ENCODE measurements around the gene ANO7.

Gene ANO7

DNA sequence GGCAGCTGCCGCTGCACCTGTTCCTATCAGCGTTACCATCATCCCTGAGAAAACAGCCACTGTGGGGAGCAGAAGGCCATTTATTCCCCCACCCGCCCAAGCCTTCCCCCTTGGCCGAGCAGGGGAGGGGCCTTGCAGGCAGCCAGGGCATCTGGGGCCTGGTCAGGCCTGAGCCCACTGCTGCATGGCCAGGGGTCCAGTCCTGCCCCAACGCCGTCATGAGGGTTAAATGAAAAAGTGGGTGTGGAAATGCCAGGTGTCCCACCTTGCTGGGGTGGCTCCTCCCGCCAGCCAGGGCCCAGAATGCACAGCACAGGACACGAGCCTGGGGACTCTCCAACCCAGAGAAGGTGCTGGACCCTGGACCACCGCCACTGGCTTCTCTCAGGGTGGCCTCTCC lies 14.2 kb downstream of the ANO7 start:
- Histone ChIP-seq H3K9me3 (ENCODE audit: control insufficient read depth in 1 of 2, low read length in 2 of 2) (no peaks in the 10 kb centered on the region), H3K4me1 (ENCODE audit: control insufficient read depth in 1 of 2, insufficient read depth in 2 of 2, low read length in 2 of 2) (no peaks in the 10 kb centered on the region), H3K4me3 (ENCODE audit: low read depth in 1 of 2, low read length in 2 of 2) (no peak overlapping the region), H3K27ac (ENCODE audit: low read length) (no peak overlapping the region), H3K27me3 (ENCODE audit: low read depth, low read length) (no peaks in the 10 kb centered on the region), H3K36me3 (ENCODE audit: control insufficient read depth in 1 of 2, insufficient read depth in 2 of 2, low read length in 2 of 2) (no peaks in the 10 kb centered on the region)

DNA sequence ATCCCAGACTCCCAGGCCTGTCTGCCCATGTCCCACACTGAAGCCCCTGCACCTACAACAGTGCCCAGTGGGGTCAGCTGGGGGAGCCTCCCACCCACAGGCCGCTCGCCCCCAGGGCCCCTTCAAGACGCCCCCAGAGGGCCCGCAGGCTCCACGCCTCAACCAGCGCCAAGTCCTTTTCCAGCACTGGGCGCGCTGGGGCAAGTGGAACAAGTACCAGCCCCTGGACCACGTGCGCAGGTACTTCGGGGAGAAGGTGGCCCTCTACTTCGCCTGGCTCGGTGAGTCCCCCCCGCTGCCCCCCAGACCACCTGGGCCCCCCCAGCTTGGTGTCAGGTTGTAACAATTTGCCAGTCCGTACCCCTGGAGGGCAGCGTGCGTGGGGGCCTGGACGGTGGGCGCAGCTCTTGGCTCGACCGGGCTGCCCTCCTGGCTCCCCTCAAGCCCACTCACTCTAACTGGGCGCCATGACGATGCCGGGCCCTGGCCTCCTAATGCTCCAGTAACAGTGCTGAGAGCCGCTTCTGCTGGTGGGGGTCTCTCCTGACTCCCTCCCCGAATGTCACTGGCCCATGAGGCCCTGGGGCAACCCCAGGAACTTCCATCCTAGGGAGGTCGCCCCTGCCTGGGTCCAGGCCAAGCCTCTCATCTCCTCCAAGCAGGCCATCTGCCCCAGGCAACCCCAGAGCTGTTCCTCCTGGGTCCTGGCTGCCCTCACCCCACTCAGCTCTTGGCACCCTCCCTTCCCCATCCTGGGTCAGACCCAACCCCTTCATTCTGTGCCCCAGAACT lies 14.9 kb downstream of the ANO7 start:
- H3K27ac ChIP-seq (ENCODE audit: low read length), result no peak overlapping the region
- H3K9me3 ChIP-seq (ENCODE audit: control insufficient read depth in 1 of 2, low read length in 2 of 2), result no peaks in the 10 kb centered on the region
- no peaks in the 10 kb centered on the region for H3K27me3 ChIP-seq (ENCODE audit: low read depth, low read length)
- H3K4me3 ChIP-seq (ENCODE audit: low read depth in 1 of 2, low read length in 2 of 2), result no peak overlapping the region
- no peaks in the 10 kb centered on the region for H3K4me1 ChIP-seq (ENCODE audit: control insufficient read depth in 1 of 2, insufficient read depth in 2 of 2, low read length in 2 of 2)
- no peaks in the 10 kb centered on the region for H3K36me3 ChIP-seq (ENCODE audit: control insufficient read depth in 1 of 2, insufficient read depth in 2 of 2, low read length in 2 of 2)

DNA sequence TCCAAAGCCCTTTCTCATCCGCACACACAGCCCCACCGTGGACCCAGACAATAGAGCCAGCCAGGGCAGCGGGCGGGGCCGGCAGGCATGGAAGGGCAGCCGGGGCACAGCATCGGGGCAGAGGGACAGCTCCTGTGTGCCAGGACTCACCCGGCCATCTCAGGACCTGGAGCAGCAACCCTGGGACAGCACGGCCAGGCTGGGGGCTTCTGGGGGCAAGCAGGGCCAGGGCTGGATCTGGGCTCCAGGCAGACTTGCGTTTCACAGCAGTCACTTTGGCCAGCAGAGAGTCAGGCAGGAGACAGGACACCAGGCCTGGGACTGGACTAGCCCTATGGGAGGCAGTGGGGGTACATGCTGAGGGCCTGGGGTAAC lies 15.5 kb downstream of the ANO7 start:
- no peak overlapping the region for H3K27ac ChIP-seq (ENCODE audit: low read length)

DNA sequence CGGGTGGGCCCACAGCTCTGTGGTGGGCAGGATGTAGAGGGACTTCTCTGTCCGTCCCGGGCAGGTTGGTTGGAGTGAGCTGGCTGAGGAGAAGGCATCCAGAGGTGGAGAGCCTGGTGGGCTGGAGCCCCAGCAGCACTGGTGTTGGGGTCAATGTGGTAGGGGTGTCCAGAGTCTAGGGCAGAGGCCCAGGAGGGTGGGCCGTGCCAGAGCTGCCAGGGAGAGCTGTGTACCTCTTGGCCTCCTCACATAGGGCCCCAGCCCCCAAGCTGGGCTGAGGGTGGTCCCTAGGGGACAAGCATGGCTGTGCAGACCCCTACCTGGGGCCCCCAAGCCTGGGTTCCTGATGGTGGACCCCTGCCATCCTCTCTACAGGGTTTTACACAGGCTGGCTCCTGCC lies 16.0 kb downstream of the ANO7 start:
- H3K27me3 ChIP-seq (ENCODE audit: low read depth, low read length), result no peaks in the 10 kb centered on the region

More for the DNA sequence above, 15.5 kb downstream of the ANO7 start:
- H3K4me3 ChIP-seq (ENCODE audit: low read depth in 1 of 2, low read length in 2 of 2), result no peak overlapping the region
- H3K36me3 ChIP-seq (ENCODE audit: control insufficient read depth in 1 of 2, insufficient read depth in 2 of 2, low read length in 2 of 2), result no peaks in the 10 kb centered on the region
- no peaks in the 10 kb centered on the region for H3K4me1 ChIP-seq (ENCODE audit: control insufficient read depth in 1 of 2, insufficient read depth in 2 of 2, low read length in 2 of 2)
- H3K9me3 ChIP-seq (ENCODE audit: control insufficient read depth in 1 of 2, low read length in 2 of 2), result no peaks in the 10 kb centered on the region
- H3K27me3 ChIP-seq (ENCODE audit: low read depth, low read length), result no peaks in the 10 kb centered on the region

DNA sequence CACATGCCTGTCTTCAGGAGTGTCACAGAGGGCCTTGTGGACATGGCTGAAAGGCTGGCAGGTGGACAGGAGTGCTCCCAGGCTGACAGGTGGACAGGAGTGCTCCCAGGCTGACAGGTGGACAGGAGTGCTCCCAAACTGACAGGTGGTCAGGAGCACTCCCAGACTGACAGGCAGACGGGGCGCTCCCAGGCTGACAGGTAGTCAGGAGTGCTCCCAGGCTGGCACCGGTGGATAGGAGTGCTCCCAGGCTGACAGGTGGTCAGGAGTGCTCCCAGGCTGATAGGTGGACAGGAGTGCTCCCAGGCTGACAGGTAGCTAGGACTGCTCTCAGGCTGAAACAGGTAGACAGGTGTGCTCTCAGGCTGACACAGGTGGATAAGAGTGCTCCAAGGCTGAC lies 16.6 kb downstream of the ANO7 start:
- Histone ChIP-seq H3K36me3 (ENCODE audit: control insufficient read depth in 1 of 2, insufficient read depth in 2 of 2, low read length in 2 of 2) (no peaks in the 10 kb centered on the region), H3K4me1 (ENCODE audit: control insufficient read depth in 1 of 2, insufficient read depth in 2 of 2, low read length in 2 of 2) (no peaks in the 10 kb centered on the region), H3K27me3 (ENCODE audit: low read depth, low read length) (no peaks in the 10 kb centered on the region), H3K9me3 (ENCODE audit: control insufficient read depth in 1 of 2, low read length in 2 of 2) (no peaks in the 10 kb centered on the region), H3K27ac (ENCODE audit: low read length) (no peak overlapping the region), H3K4me3 (ENCODE audit: low read depth in 1 of 2, low read length in 2 of 2) (no peak overlapping the region)

More for the DNA sequence above, 16.0 kb downstream of the ANO7 start:
- Histone ChIP-seq H3K4me1 (ENCODE audit: control insufficient read depth in 1 of 2, insufficient read depth in 2 of 2, low read length in 2 of 2) (no peaks in the 10 kb centered on the region), H3K36me3 (ENCODE audit: control insufficient read depth in 1 of 2, insufficient read depth in 2 of 2, low read length in 2 of 2) (no peaks in the 10 kb centered on the region), H3K9me3 (ENCODE audit: control insufficient read depth in 1 of 2, low read length in 2 of 2) (no peaks in the 10 kb centered on the region), H3K4me3 (ENCODE audit: low read depth in 1 of 2, low read length in 2 of 2) (no peak overlapping the region), H3K27ac (ENCODE audit: low read length) (no peak overlapping the region)

DNA sequence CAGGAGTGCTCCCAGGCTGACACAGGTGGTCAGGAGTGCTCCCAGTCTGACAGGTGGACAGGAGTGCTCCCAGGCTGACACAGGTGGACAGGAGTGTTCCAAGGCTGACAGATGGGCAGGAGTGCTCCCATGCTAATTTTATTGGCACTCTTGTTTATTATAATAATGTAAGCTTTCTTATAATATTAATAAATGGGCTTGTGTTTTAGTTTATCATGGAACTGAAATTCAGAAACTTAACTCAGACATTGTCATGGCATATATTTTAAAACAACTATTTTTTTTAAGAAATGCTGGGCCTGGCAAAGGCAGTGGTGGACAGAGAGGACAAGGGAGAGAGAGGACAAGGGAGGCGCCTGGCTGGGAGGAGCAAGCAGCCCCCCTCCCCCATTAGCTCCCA lies 18.7 kb downstream of the ANO7 start:
- Histone ChIP-seq H3K9me3 (ENCODE audit: control insufficient read depth in 1 of 2, low read length in 2 of 2) (no peaks in the 10 kb centered on the region), H3K4me1 (ENCODE audit: control insufficient read depth in 1 of 2, insufficient read depth in 2 of 2, low read length in 2 of 2) (no peaks in the 10 kb centered on the region), H3K36me3 (ENCODE audit: control insufficient read depth in 1 of 2, insufficient read depth in 2 of 2, low read length in 2 of 2) (no peaks in the 10 kb centered on the region), H3K27ac (ENCODE audit: low read length) (no peak overlapping the region), H3K4me3 (ENCODE audit: low read depth in 1 of 2, low read length in 2 of 2) (no peak overlapping the region), H3K27me3 (ENCODE audit: low read depth, low read length) (no peaks in the 10 kb centered on the region)

DNA sequence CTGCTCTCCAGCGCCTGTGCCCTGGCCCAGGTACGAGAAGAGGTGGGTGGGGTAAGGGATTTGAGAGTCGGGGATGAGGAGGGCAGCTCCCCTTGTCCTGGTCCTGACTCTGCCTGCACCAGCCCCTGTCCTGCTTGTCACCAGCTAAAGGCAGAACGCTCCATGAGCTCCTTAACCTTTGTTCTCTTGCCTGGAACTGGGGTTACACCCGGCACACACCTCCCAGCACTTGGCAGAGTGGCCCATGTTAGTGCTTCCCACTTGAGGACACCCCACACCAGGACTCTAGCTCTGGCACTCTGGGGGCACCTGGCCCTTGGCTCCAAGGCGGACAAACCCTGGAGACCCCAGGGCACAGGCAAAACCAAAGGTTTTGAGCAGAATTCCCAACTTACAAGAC lies 19.2 kb downstream of the ANO7 start:
- H3K4me1 ChIP-seq (ENCODE audit: control insufficient read depth in 1 of 2, insufficient read depth in 2 of 2, low read length in 2 of 2), result no peaks in the 10 kb centered on the region
- no peaks in the 10 kb centered on the region for H3K36me3 ChIP-seq (ENCODE audit: control insufficient read depth in 1 of 2, insufficient read depth in 2 of 2, low read length in 2 of 2)
- H3K27ac ChIP-seq (ENCODE audit: low read length), result no peak overlapping the region
- no peak overlapping the region for H3K4me3 ChIP-seq (ENCODE audit: low read depth in 1 of 2, low read length in 2 of 2)
- H3K27me3 ChIP-seq (ENCODE audit: low read depth, low read length), result no peaks in the 10 kb centered on the region
- H3K9me3 ChIP-seq (ENCODE audit: control insufficient read depth in 1 of 2, low read length in 2 of 2), result no peaks in the 10 kb centered on the region

DNA sequence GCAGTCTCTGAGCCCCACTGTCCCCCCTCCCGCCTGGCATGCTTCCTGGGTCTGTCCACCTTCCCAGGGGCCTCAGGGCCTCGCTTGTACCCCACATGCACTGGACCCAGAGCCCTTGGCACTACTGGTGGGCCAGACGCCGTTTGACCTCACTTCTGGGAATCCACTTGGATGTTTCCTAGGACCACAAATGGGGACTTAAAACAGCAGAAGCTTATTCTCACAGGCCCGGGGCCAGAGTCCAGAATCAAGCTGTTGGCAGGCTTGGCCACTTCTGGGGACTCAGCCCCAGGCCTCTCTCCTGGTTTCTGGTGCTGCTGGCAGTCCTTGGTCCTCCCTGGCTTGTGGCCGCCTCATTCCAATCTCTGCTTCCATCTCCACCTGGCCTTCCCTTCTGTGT lies 19.6 kb downstream of the ANO7 start:
- H3K36me3 ChIP-seq (ENCODE audit: control insufficient read depth in 1 of 2, insufficient read depth in 2 of 2, low read length in 2 of 2), result no peaks in the 10 kb centered on the region
- no peak overlapping the region for H3K4me3 ChIP-seq (ENCODE audit: low read depth in 1 of 2, low read length in 2 of 2)
- H3K4me1 ChIP-seq (ENCODE audit: control insufficient read depth in 1 of 2, insufficient read depth in 2 of 2, low read length in 2 of 2), result no peaks in the 10 kb centered on the region
- H3K27ac ChIP-seq (ENCODE audit: low read length), result no peak overlapping the region
- no peaks in the 10 kb centered on the region for H3K9me3 ChIP-seq (ENCODE audit: control insufficient read depth in 1 of 2, low read length in 2 of 2)
- H3K27me3 ChIP-seq (ENCODE audit: low read depth, low read length), result no peaks in the 10 kb centered on the region

DNA sequence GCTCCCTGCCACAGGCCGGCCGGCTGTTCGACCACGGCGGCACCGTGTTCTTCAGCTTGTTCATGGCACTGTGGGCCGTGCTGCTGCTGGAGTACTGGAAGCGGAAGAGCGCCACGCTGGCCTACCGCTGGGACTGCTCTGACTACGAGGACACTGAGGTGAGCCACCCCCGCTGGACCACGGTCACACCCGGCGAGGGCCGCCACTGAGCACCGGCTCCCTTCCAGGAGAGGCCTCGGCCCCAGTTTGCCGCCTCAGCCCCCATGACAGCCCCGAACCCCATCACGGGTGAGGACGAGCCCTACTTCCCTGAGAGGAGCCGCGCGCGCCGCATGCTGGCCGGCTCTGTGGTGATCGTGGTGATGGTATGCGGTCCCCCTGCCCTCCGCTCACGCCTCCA lies 20.8 kb downstream of the ANO7 start:
- H3K4me3 ChIP-seq (ENCODE audit: low read depth in 1 of 2, low read length in 2 of 2), result no peak overlapping the region
- no peak overlapping the region for H3K27ac ChIP-seq (ENCODE audit: low read length)
- H3K9me3 ChIP-seq (ENCODE audit: control insufficient read depth in 1 of 2, low read length in 2 of 2), result no peaks in the 10 kb centered on the region
- no peaks in the 10 kb centered on the region for H3K36me3 ChIP-seq (ENCODE audit: control insufficient read depth in 1 of 2, insufficient read depth in 2 of 2, low read length in 2 of 2)
- H3K27me3 ChIP-seq (ENCODE audit: low read depth, low read length), result no peaks in the 10 kb centered on the region
- no peaks in the 10 kb centered on the region for H3K4me1 ChIP-seq (ENCODE audit: control insufficient read depth in 1 of 2, insufficient read depth in 2 of 2, low read length in 2 of 2)

DNA sequence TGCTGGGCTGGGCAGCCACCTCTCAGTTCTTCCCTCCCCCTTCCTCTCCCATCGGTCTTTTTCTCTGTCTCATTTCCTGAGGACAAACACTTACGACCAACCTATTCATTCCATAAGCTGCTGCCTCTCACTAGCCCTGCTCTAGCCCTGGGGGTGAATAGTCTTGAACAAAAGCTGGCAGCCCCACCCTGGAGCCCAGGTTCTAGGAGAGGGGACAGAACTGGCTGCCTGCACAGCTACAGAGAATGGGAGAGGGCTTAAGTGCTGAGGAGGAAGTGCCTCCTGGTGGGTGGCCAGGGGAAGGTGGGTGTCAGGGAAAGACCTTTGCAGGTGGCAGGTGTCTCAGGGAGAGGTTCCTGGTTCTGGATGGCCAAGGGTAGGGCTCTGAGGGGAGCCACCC lies 22.8 kb downstream of the ANO7 start:
- no peaks in the 10 kb centered on the region for H3K36me3 ChIP-seq (ENCODE audit: control insufficient read depth in 1 of 2, insufficient read depth in 2 of 2, low read length in 2 of 2)
- no peak overlapping the region for H3K27ac ChIP-seq (ENCODE audit: low read length)
- H3K9me3 ChIP-seq (ENCODE audit: control insufficient read depth in 1 of 2, low read length in 2 of 2), result no peaks in the 10 kb centered on the region
- H3K4me3 ChIP-seq (ENCODE audit: low read depth in 1 of 2, low read length in 2 of 2), result no peak overlapping the region
- no peaks in the 10 kb centered on the region for H3K4me1 ChIP-seq (ENCODE audit: control insufficient read depth in 1 of 2, insufficient read depth in 2 of 2, low read length in 2 of 2)
- no peaks in the 10 kb centered on the region for H3K27me3 ChIP-seq (ENCODE audit: low read depth, low read length)

DNA sequence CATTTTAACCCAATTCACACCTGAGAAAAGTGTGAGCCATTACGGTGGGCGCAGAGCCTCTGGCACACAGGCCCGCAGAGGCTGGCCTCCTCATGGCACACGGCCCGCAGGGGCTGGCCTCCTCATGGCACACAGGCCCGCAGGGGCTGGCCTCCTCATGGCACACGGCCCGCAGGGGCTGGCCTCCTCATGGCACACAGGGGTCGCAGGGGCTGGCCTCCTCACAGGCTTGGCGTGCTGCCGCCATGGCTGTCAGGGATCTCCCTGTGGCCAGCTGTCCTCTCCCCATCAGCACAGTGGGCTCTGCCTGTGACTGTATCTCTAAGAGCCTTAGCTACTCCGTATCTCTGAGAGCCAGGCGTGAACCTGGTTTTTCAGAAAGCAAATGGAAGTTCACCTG lies 24.6 kb downstream of the ANO7 start:
- Histone ChIP-seq H3K4me1 (ENCODE audit: control insufficient read depth in 1 of 2, insufficient read depth in 2 of 2, low read length in 2 of 2) (no peaks in the 10 kb centered on the region), H3K36me3 (ENCODE audit: control insufficient read depth in 1 of 2, insufficient read depth in 2 of 2, low read length in 2 of 2) (no peaks in the 10 kb centered on the region), H3K4me3 (ENCODE audit: low read depth in 1 of 2, low read length in 2 of 2) (no peak overlapping the region), H3K9me3 (ENCODE audit: control insufficient read depth in 1 of 2, low read length in 2 of 2) (no peaks in the 10 kb centered on the region), H3K27me3 (ENCODE audit: low read depth, low read length) (no peaks in the 10 kb centered on the region), H3K27ac (ENCODE audit: low read length) (no peak overlapping the region)

DNA sequence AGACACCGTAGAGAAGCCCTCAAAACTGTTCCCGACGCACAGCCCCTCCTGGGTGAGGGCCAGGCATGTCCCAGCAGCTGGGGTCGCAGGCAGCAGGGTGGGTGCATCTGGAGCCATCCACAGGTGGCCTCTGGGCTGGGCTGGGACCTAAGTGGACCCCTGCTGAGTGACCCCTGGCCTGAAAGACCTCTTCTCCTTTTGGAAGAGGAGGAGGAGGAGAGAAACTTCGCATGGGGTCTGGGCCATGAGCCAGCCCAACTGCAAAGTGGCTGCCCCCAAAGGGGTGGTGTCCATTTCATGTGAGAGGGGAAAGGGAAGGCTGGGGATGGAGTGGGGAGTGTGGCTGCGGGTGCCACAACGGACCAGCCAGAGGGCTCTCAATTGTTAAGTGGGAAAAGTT lies 25.1 kb downstream of the ANO7 start:
- H3K4me1 ChIP-seq (ENCODE audit: control insufficient read depth in 1 of 2, insufficient read depth in 2 of 2, low read length in 2 of 2), result peaks cover 0 to 2% of the 10 kb centered on the region in 2 donors
- no peaks in the 10 kb centered on the region for H3K9me3 ChIP-seq (ENCODE audit: control insufficient read depth in 1 of 2, low read length in 2 of 2)
- no peaks in the 10 kb centered on the region for H3K36me3 ChIP-seq (ENCODE audit: control insufficient read depth in 1 of 2, insufficient read depth in 2 of 2, low read length in 2 of 2)
- no peak overlapping the region for H3K4me3 ChIP-seq (ENCODE audit: low read depth in 1 of 2, low read length in 2 of 2)
- no peaks in the 10 kb centered on the region for H3K27me3 ChIP-seq (ENCODE audit: low read depth, low read length)
- H3K27ac ChIP-seq (ENCODE audit: low read length), result no peak overlapping the region

All from muscle layer of duodenum (tissue), 2 donors.